Neural cell (in vitro differentiated cells): ENCODE measurements around the gene FGF9.

Source experiments
- EP300 ChIP-seq: fragments of 450-650 bp; conservative IDR thresholded peaks from 2 replicates; pipeline ENCODE4 v1.6.1; 2014; ENCODE audit warnings: antibody characterized with exemption, mild to moderate bottlenecking, moderate library complexity; ENCODE audit not compliant: poor library complexity, severe bottlenecking
- EZH2 ChIP-seq: fragments of 200-600, 300-800 bp; shearing (Covaris generic), sonication (generic); IDR thresholded peaks from 2 replicates; pipeline ENCODE4 v1.6.1; 2014; ENCODE audit warnings: antibody characterized with exemption, low read length, borderline replicate concordance, mild to moderate bottlenecking; ENCODE audit not compliant: insufficient read depth, poor library complexity, severe bottlenecking
- MXI1 ChIP-seq: fragments of 450-650 bp; conservative IDR thresholded peaks from 2 replicates; pipeline ENCODE4 v1.6.1; 2014; ENCODE audit warnings: antibody characterized with exemption, mild to moderate bottlenecking; ENCODE audit not compliant: poor library complexity, severe bottlenecking
- POLR2AphosphoS5 ChIP-seq: IDR thresholded peaks from 2 replicates; pipeline ENCODE4 v1.6.1; 2012
- RAD21 ChIP-seq: fragments of 450-650 bp; conservative IDR thresholded peaks from 2 replicates; pipeline ENCODE4 v1.6.1; 2014; ENCODE audit warnings: antibody characterized with exemption, mild to moderate bottlenecking, moderate library complexity
- REST ChIP-seq: IDR thresholded peaks from 2 replicates; pipeline ENCODE4 v1.6.1; 2012; ENCODE audit warnings: borderline replicate concordance
- SMC3 ChIP-seq: fragments of 450-650 bp; conservative IDR thresholded peaks from 2 replicates; pipeline ENCODE4 v1.6.1; 2014; ENCODE audit warnings: antibody characterized with exemption, mild to moderate bottlenecking, moderate library complexity; ENCODE audit not compliant: poor library complexity
- TAF1 ChIP-seq: IDR thresholded peaks from 2 replicates; pipeline ENCODE4 v1.6.1; 2012; ENCODE audit warnings: low read depth
- TF ChIP-seq, protein P1 (sequence below): fragments of 450-650 bp; IDR thresholded peaks from 2 replicates; pipeline ENCODE4 v1.5.1; 2014; ENCODE audit warnings: antibody characterized with exemption, mild to moderate bottlenecking, moderate library complexity; ENCODE audit not compliant: poor library complexity, severe bottlenecking

DNA sequence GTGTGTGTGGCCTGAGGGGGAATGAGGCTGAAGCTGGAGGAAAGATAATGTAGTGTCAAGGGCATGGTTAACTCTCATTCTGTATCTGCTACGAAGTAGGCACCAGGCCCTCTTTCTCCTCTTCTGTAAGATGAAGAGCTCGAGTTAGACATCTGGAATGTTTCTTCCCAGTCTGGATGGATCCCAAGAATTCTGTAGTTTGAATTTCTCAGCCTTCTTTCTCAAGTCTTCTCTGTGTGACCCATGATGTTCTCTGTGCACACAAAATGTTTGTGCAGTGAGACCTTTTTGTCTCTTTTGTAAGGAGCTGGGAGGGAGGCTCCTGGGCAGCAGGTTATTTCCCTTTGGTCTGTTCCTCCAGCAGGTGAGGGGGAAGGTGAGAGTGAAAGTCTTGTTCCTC lies 13.7 kb downstream of the FGF9 start:
- TF ChIP-seq, protein P1, sequence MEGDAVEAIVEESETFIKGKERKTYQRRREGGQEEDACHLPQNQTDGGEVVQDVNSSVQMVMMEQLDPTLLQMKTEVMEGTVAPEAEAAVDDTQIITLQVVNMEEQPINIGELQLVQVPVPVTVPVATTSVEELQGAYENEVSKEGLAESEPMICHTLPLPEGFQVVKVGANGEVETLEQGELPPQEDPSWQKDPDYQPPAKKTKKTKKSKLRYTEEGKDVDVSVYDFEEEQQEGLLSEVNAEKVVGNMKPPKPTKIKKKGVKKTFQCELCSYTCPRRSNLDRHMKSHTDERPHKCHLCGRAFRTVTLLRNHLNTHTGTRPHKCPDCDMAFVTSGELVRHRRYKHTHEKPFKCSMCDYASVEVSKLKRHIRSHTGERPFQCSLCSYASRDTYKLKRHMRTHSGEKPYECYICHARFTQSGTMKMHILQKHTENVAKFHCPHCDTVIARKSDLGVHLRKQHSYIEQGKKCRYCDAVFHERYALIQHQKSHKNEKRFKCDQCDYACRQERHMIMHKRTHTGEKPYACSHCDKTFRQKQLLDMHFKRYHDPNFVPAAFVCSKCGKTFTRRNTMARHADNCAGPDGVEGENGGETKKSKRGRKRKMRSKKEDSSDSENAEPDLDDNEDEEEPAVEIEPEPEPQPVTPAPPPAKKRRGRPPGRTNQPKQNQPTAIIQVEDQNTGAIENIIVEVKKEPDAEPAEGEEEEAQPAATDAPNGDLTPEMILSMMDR, result no peak
- TF ChIP-seq SMC3 (no peak), TAF1 (no peak), RAD21 (no peak), REST (no peak), EZH2 (no peak), EP300 (no peak), MXI1 (no peak), POLR2AphosphoS5 (no peak)
